Measurements from ENCODE around the gene FBXO17.

DNA sequence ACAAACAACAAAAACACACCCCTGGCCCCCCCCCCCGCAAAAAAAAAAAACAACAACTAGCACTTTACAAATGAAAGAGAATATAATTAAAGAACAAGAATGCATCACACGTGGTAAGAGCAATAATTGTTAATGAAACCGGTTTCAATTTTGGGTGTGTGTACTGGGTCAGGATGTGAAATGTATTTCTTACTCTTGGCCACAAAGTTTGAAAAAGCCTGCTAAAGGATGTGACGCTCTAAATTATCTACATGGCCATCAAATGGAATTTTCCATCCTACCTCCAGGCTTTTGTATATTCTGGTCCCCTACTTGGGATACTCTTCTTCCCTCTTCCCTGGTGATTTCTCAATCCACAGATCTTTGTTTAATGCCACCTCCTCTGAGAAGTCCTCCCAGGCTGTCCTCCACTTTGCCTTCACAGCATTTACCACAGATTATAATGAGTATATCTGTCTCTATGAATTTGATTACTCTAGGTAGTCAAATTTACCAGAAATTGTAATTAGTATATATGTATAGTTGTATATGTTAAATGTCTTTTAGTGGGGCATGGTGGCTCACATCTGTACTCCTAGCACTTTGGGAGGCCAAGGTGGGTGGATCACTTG is 47.0 kb downstream of the FBXO17 start:
- no peak for TF ChIP-seq EZH2 (IDR thresholded peaks at IDR 0.05; ENCODE audit: borderline replicate concordance, low read depth, low read length, severe bottlenecking)
- TF ChIP-seq, protein P1, sequence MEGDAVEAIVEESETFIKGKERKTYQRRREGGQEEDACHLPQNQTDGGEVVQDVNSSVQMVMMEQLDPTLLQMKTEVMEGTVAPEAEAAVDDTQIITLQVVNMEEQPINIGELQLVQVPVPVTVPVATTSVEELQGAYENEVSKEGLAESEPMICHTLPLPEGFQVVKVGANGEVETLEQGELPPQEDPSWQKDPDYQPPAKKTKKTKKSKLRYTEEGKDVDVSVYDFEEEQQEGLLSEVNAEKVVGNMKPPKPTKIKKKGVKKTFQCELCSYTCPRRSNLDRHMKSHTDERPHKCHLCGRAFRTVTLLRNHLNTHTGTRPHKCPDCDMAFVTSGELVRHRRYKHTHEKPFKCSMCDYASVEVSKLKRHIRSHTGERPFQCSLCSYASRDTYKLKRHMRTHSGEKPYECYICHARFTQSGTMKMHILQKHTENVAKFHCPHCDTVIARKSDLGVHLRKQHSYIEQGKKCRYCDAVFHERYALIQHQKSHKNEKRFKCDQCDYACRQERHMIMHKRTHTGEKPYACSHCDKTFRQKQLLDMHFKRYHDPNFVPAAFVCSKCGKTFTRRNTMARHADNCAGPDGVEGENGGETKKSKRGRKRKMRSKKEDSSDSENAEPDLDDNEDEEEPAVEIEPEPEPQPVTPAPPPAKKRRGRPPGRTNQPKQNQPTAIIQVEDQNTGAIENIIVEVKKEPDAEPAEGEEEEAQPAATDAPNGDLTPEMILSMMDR (IDR thresholded peaks at IDR 0.05; ENCODE audit: borderline replicate concordance, extremely low read depth, low read length, poor library complexity, severe bottlenecking): no peak

Measured in DND-41 (cell line).